Body of pancreas (tissue), 4 donors: ENCODE data around the gene TTC1.

Experiments
- CTCF ChIP-seq, 7 experiments: fragments of 450-650 bp in 4 of 7; fragments of 200-600 bp in 3 of 7; sonication (generic) in 3 of 7; IDR thresholded peaks; one replicate each; pipeline ENCODE4 v1.5.1; 2016 to 2019; ENCODE audit warnings: antibody characterized with exemption in 7 of 7
- POLR2A ChIP-seq, 3 donors: fragments of 450-650 bp; IDR thresholded peaks; one replicate each; pipeline ENCODE4 v1.6.1; 2016; ENCODE audit warnings: antibody characterized with exemption in 3 of 3, mild to moderate bottlenecking in 2 of 3

- TF ChIP-seq POLR2A (IDR thresholded peaks at IDR 0.05) (no peak), CTCF (IDR thresholded peaks at IDR 0.05) (no peak)
Measured at GRCh38 chr5:160082614-160083500, 73.9 kb downstream of the TTC1 start.
